ENCODE measurements around the gene SLC50A1.

The SLC50A1 gene

GRCh38 chr1:155171836-155172731, 36.4 kb downstream of the SLC50A1 start:
- FAIRE-seq = no peak

GRCh38 chr1:155172732-155173477, 37.3 kb downstream of the SLC50A1 start, which contains the start of gene KRTCAP2:
TSS of gene KRTCAP2 (minus strand) at chr1:155173304. CDS start at chr1:155173224, 80 bp downstream.
- no peak for FAIRE-seq

- FAIRE-seq = no peak
Observed at GRCh38 chr1:155173478-155174323, 38.0 kb downstream of the SLC50A1 start, which contains the start of gene TRIM46. TSS of gene TRIM46 (plus strand) at chr1:155173849. CDS start at chr1:155173967, 118 bp downstream.

- no peak for FAIRE-seq
Observed at GRCh38 chr1:155174324-155175280, 39.0 kb downstream of the SLC50A1 start.

- no peak for FAIRE-seq
Observed at GRCh38 chr1:155175281-155175926, 39.8 kb downstream of the SLC50A1 start.

- no peak for FAIRE-seq
Observed at GRCh38 chr1:155175927-155176371, 40.3 kb downstream of the SLC50A1 start.

GRCh38 chr1:155176544-155177071, 41.0 kb downstream of the SLC50A1 start:
- FAIRE-seq = no peak

- FAIRE-seq = no peak
Observed at GRCh38 chr1:155177192-155177917, 41.7 kb downstream of the SLC50A1 start.

GRCh38 chr1:155177918-155178281, 42.2 kb downstream of the SLC50A1 start:
- FAIRE-seq = no peak

- no peak for FAIRE-seq
Observed at GRCh38 chr1:155178441-155179111, 42.9 kb downstream of the SLC50A1 start.

- no peak for FAIRE-seq
Observed at GRCh38 chr1:155179112-155180031, 43.7 kb downstream of the SLC50A1 start.

- FAIRE-seq = no peak
Observed at GRCh38 chr1:155181371-155182051, 45.9 kb downstream of the SLC50A1 start.

- no peak for FAIRE-seq
Observed at GRCh38 chr1:155182052-155182550, 46.4 kb downstream of the SLC50A1 start.

- no peak for FAIRE-seq
Observed at GRCh38 chr1:155183775-155184221, 48.1 kb downstream of the SLC50A1 start.

- FAIRE-seq = no peak
Observed at GRCh38 chr1:155184351-155184811, 48.7 kb downstream of the SLC50A1 start.

GRCh38 chr1:155184835-155185782, 49.5 kb downstream of the SLC50A1 start:
- FAIRE-seq = no peak
